ENCODE data around the gene YWHAH.

YWHAH gene

GRCh38 chr22:31922534-31922933, 21.8 kb upstream of the YWHAH start:
- no peaks in the 10 kb centered on the region for H3K4me1 ChIP-seq (ENCODE audit: control insufficient read depth, insufficient read depth, low read length, poor library complexity, severe bottlenecking)
- no peaks in the 10 kb centered on the region for H3K36me3 ChIP-seq (ENCODE audit: control insufficient read depth, insufficient read depth, low read length)
- H3K27ac ChIP-seq (ENCODE audit: insufficient read depth, low read length, poor library complexity, severe bottlenecking), result no peak overlapping the region
- H3K9me3 ChIP-seq (ENCODE audit: control insufficient read depth, low read length), result no peaks in the 10 kb centered on the region
- DNase-seq, result no peak
- no peaks in the 10 kb centered on the region for H3K27me3 ChIP-seq (replicated peaks; ENCODE audit: control insufficient read depth, insufficient read depth, low read length, poor library complexity, severe bottlenecking)
- H3K4me3 ChIP-seq (ENCODE audit: insufficient read depth, low read depth, low read length, poor library complexity, severe bottlenecking), result no peak overlapping the region

GRCh38 chr22:31923136-31923535, 21.2 kb upstream of the YWHAH start:
- Histone ChIP-seq H3K9me3 (ENCODE audit: control insufficient read depth, low read length) (no peaks in the 10 kb centered on the region), H3K27me3 (replicated peaks; ENCODE audit: control insufficient read depth, insufficient read depth, low read length, poor library complexity, severe bottlenecking) (no peaks in the 10 kb centered on the region), H3K4me1 (ENCODE audit: control insufficient read depth, insufficient read depth, low read length, poor library complexity, severe bottlenecking) (no peaks in the 10 kb centered on the region), H3K27ac (ENCODE audit: insufficient read depth, low read length, poor library complexity, severe bottlenecking) (no peak overlapping the region), H3K4me3 (ENCODE audit: insufficient read depth, low read depth, low read length, poor library complexity, severe bottlenecking) (no peak overlapping the region), H3K36me3 (ENCODE audit: control insufficient read depth, insufficient read depth, low read length) (no peaks in the 10 kb centered on the region)
- no peak for DNase-seq

- Histone ChIP-seq H3K4me1 (ENCODE audit: control insufficient read depth, insufficient read depth, low read length, poor library complexity, severe bottlenecking) (no peaks in the 10 kb centered on the region), H3K27ac (ENCODE audit: insufficient read depth, low read length, poor library complexity, severe bottlenecking) (no peak overlapping the region), H3K4me3 (ENCODE audit: insufficient read depth, low read depth, low read length, poor library complexity, severe bottlenecking) (no peak overlapping the region), H3K27me3 (replicated peaks; ENCODE audit: control insufficient read depth, insufficient read depth, low read length, poor library complexity, severe bottlenecking) (no peaks in the 10 kb centered on the region), H3K9me3 (ENCODE audit: control insufficient read depth, low read length) (no peaks in the 10 kb centered on the region), H3K36me3 (ENCODE audit: control insufficient read depth, insufficient read depth, low read length) (no peaks in the 10 kb centered on the region)
- DNase-seq, result no peak
These were observed 20.6 kb upstream of the YWHAH start for GRCh38 chr22:31923747-31924146.

- no peak overlapping the region for H3K4me3 ChIP-seq (ENCODE audit: insufficient read depth, low read depth, low read length, poor library complexity, severe bottlenecking)
- no peaks in the 10 kb centered on the region for H3K27me3 ChIP-seq (replicated peaks; ENCODE audit: control insufficient read depth, insufficient read depth, low read length, poor library complexity, severe bottlenecking)
- no peak overlapping the region for H3K27ac ChIP-seq (ENCODE audit: insufficient read depth, low read length, poor library complexity, severe bottlenecking)
- no peaks in the 10 kb centered on the region for H3K36me3 ChIP-seq (ENCODE audit: control insufficient read depth, insufficient read depth, low read length)
- no peak for DNase-seq
- H3K9me3 ChIP-seq (ENCODE audit: control insufficient read depth, low read length), result no peaks in the 10 kb centered on the region
- no peaks in the 10 kb centered on the region for H3K4me1 ChIP-seq (ENCODE audit: control insufficient read depth, insufficient read depth, low read length, poor library complexity, severe bottlenecking)
These were observed 19.3 kb upstream of the YWHAH start for GRCh38 chr22:31925056-31925455.

- Histone ChIP-seq H3K36me3 (ENCODE audit: control insufficient read depth, insufficient read depth, low read length) (no peaks in the 10 kb centered on the region), H3K27ac (ENCODE audit: insufficient read depth, low read length, poor library complexity, severe bottlenecking) (no peak overlapping the region), H3K4me1 (ENCODE audit: control insufficient read depth, insufficient read depth, low read length, poor library complexity, severe bottlenecking) (no peaks in the 10 kb centered on the region), H3K27me3 (replicated peaks; ENCODE audit: control insufficient read depth, insufficient read depth, low read length, poor library complexity, severe bottlenecking) (no peaks in the 10 kb centered on the region), H3K4me3 (ENCODE audit: insufficient read depth, low read depth, low read length, poor library complexity, severe bottlenecking) (no peak overlapping the region), H3K9me3 (ENCODE audit: control insufficient read depth, low read length) (no peaks in the 10 kb centered on the region)
- DNase-seq, result no peak
These were observed 18.3 kb upstream of the YWHAH start for GRCh38 chr22:31926024-31926423.

- H3K27me3 ChIP-seq (replicated peaks; ENCODE audit: control insufficient read depth, insufficient read depth, low read length, poor library complexity, severe bottlenecking), result no peaks in the 10 kb centered on the region
- no peak for DNase-seq
These were observed 17.4 kb upstream of the YWHAH start for GRCh38 chr22:31926969-31927368.

GRCh38 chr22:31927562-31927961, 16.8 kb upstream of the YWHAH start:
- Histone ChIP-seq H3K9me3 (ENCODE audit: control insufficient read depth, low read length) (no peaks in the 10 kb centered on the region), H3K27me3 (replicated peaks; ENCODE audit: control insufficient read depth, insufficient read depth, low read length, poor library complexity, severe bottlenecking) (no peaks in the 10 kb centered on the region)
- no peak for DNase-seq

More at GRCh38 chr22:31926969-31927368, 17.4 kb upstream of the YWHAH start:
- H3K4me1 ChIP-seq (ENCODE audit: control insufficient read depth, insufficient read depth, low read length, poor library complexity, severe bottlenecking), result no peaks in the 10 kb centered on the region
- no peak overlapping the region for H3K4me3 ChIP-seq (ENCODE audit: insufficient read depth, low read depth, low read length, poor library complexity, severe bottlenecking)
- no peak overlapping the region for H3K27ac ChIP-seq (ENCODE audit: insufficient read depth, low read length, poor library complexity, severe bottlenecking)
- no peaks in the 10 kb centered on the region for H3K36me3 ChIP-seq (ENCODE audit: control insufficient read depth, insufficient read depth, low read length)
- H3K9me3 ChIP-seq (ENCODE audit: control insufficient read depth, low read length), result no peaks in the 10 kb centered on the region

GRCh38 chr22:31929167-31929930, 15.0 kb upstream of the YWHAH start:
- Histone ChIP-seq H3K9me3 (ENCODE audit: control insufficient read depth, low read length) (no peaks in the 10 kb centered on the region), H3K4me3 (ENCODE audit: insufficient read depth, low read depth, low read length, poor library complexity, severe bottlenecking) (no peak overlapping the region), H3K4me1 (ENCODE audit: control insufficient read depth, insufficient read depth, low read length, poor library complexity, severe bottlenecking) (no peaks in the 10 kb centered on the region), H3K27me3 (replicated peaks; ENCODE audit: control insufficient read depth, insufficient read depth, low read length, poor library complexity, severe bottlenecking) (no peaks in the 10 kb centered on the region), H3K27ac (ENCODE audit: insufficient read depth, low read length, poor library complexity, severe bottlenecking) (no peak overlapping the region), H3K36me3 (ENCODE audit: control insufficient read depth, insufficient read depth, low read length) (no peaks in the 10 kb centered on the region)
- DNase-seq, result no peak

More at GRCh38 chr22:31927562-31927961, 16.8 kb upstream of the YWHAH start:
- Histone ChIP-seq H3K27ac (ENCODE audit: insufficient read depth, low read length, poor library complexity, severe bottlenecking) (no peak overlapping the region), H3K4me1 (ENCODE audit: control insufficient read depth, insufficient read depth, low read length, poor library complexity, severe bottlenecking) (no peaks in the 10 kb centered on the region), H3K4me3 (ENCODE audit: insufficient read depth, low read depth, low read length, poor library complexity, severe bottlenecking) (no peak overlapping the region), H3K36me3 (ENCODE audit: control insufficient read depth, insufficient read depth, low read length) (no peaks in the 10 kb centered on the region)

- Histone ChIP-seq H3K9me3 (ENCODE audit: control insufficient read depth, low read length) (no peaks in the 10 kb centered on the region), H3K4me1 (ENCODE audit: control insufficient read depth, insufficient read depth, low read length, poor library complexity, severe bottlenecking) (no peaks in the 10 kb centered on the region), H3K27me3 (replicated peaks; ENCODE audit: control insufficient read depth, insufficient read depth, low read length, poor library complexity, severe bottlenecking) (no peaks in the 10 kb centered on the region), H3K27ac (ENCODE audit: insufficient read depth, low read length, poor library complexity, severe bottlenecking) (no peak overlapping the region), H3K4me3 (ENCODE audit: insufficient read depth, low read depth, low read length, poor library complexity, severe bottlenecking) (no peak overlapping the region), H3K36me3 (ENCODE audit: control insufficient read depth, insufficient read depth, low read length) (no peaks in the 10 kb centered on the region)
- DNase-seq, result no peak
These were observed 11.5 kb upstream of the YWHAH start for GRCh38 chr22:31932863-31933262.

- H3K27ac ChIP-seq (ENCODE audit: insufficient read depth, low read length, poor library complexity, severe bottlenecking), result no peak overlapping the region
- DNase-seq, result no peak
- no peaks in the 10 kb centered on the region for H3K36me3 ChIP-seq (ENCODE audit: control insufficient read depth, insufficient read depth, low read length)
- H3K4me1 ChIP-seq (ENCODE audit: control insufficient read depth, insufficient read depth, low read length, poor library complexity, severe bottlenecking), result no peaks in the 10 kb centered on the region
- no peaks in the 10 kb centered on the region for H3K27me3 ChIP-seq (replicated peaks; ENCODE audit: control insufficient read depth, insufficient read depth, low read length, poor library complexity, severe bottlenecking)
- H3K4me3 ChIP-seq (ENCODE audit: insufficient read depth, low read depth, low read length, poor library complexity, severe bottlenecking), result no peak overlapping the region
- no peaks in the 10 kb centered on the region for H3K9me3 ChIP-seq (ENCODE audit: control insufficient read depth, low read length)
These were observed 10.9 kb upstream of the YWHAH start for GRCh38 chr22:31933406-31933805.
